NCI-H1436 (cell line): Measurements from ENCODE around the gene GMDS.

Experiments used
- DNase-seq: peaks from one replicate; lab custom pipeline; 2025; lab: John Stamatoyannopoulos, UW

GMDS gene

DNA sequence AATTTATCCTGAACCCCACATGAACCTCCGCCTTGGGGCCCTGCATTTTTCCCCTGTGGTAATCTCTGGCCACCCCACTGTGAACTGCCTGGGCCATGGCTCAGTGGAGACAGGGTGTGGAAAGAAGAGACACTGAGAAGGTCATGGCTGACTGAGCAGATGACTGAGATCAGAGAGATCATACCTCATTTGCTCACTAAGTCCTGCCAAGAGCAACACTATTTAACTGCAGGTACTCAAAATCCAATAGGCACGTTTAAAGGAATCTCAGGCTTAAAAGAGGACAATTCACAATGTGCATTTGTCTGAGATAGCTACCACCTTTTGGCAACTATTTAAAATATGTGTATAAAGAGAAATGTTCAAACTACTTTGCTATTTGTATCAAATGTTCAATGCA, 305.0 kb downstream of the GMDS start:
- DNase-seq: no peak

DNA sequence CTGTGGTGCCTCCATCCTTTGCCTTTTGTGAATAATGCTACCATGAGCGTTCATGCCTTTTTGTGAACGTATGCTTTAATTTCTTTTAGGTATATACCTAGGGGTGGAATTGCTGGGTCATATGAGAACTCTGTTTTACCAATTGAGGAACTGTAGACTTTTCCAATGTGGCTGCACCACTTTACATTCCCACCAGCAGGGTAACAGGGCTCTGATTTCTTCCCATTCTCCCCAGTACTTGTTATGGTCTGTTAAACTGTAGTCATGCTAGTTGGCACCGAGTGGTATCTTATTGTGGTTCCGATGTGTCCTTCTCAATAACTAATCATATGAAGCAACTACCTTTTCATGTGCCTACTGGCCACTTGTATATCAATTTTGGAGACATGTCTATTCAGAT, 312.1 kb downstream of the GMDS start:
- no peak for DNase-seq

DNA sequence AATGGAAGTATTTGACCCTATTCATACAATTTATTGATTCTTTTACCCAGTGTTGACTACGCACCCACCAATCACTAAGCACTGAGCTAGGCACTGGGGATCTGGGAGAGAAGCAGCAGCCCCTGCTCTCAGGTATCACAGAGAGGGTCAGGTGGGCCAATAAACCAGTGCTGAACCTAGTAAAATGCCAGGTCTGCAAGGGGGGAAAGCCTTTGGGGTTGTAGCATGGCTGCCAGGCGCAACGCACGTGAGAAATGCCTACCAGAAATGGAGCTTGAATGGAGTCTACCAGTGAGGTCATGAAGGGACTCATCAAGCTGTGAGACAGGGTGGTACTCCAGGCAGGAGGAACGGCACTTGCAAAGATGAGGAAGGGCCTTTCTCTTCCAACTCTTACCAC, 313.6 kb downstream of the GMDS start:
- DNase-seq: no peak

DNA sequence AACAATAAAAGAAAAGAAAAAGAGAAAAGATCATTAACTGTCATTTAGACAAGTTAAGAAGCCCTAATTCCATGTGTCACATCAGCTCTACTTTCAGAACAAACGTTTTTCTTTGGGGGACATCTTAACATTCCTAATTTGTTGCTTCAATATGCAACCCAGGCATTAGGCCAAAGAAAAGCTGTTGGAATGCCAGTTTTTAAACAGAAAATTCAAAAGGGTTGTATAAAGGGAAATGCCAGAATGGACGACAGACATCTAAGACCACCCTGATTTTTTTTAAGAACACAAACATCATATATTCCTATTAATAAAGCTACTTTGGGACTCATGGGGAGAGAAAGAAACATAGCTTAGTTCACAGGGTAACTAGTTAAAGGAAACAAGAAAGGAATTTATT, 315.0 kb downstream of the GMDS start:
- no peak for DNase-seq

DNA sequence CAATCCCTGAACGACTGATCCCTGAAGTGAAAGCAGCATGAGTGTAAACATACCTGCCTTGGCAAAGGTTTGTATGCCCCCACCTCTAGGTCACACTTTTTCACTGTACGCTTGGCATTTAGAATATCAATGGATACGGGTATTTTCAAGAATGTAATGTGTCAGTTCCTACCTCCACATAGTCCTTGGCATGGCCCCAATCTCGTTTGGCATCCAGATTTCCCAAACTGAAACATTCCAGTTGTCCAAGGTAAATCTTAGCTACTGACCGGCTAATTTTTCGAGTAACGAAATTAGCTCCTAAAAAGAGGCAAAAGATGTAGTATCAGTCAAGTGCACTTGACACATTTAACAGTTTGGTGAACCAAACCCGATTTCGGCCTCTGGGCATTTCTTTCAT, 315.5 kb downstream of the GMDS start:
- no peak for DNase-seq

DNA sequence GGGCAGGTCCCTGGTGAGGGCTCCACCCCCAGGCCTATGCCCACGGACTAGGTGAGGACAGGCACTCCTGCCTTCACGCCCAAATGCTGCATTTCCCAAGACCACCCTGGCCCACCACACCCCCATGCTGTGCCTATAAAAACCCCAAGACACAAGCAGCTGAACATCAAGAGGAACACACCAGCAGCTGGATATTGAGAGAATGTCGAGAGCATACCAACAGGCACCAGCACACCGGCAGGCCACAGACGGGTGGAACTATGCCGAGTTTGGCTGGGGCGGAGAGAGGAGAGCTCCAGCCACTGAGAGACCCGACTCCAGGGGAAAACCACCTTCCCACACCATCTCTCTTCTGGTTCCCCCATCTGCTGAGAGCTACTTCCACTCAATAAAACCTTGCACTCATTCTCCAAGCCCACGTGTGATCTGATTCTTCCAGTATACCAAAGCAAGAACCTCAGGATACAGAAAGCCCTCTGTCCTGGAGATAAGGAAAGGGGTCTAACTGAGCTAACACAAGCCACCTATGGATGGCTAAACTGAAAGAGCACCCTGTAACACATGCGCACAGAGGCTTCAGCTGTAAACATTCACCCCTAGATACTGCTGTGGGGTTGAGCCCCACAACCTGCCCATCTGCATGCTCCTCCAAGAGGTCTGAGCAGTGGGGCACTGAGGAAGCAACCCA, 319.5 kb downstream of the GMDS start:
- no peak for DNase-seq

DNA sequence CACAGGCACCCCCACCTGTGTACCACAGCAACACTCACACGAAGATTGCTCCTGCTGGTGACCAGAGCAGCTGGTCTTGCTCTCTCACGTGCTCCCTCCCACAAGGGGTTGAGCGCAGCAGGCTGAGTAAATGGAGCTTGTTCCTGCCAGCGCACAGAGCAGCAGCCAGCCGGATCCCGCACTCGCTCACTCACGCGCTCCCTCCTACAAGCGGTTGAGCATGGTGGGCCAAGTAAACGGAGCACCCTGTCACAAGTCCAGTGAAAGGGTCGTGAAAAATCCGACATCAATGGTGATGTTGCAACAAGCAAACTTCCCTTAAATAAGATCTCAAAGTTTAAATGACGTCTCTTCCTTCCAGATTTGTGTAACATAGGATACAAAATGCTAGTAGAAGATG, 322.0 kb downstream of the GMDS start:
- no peak for DNase-seq

DNA sequence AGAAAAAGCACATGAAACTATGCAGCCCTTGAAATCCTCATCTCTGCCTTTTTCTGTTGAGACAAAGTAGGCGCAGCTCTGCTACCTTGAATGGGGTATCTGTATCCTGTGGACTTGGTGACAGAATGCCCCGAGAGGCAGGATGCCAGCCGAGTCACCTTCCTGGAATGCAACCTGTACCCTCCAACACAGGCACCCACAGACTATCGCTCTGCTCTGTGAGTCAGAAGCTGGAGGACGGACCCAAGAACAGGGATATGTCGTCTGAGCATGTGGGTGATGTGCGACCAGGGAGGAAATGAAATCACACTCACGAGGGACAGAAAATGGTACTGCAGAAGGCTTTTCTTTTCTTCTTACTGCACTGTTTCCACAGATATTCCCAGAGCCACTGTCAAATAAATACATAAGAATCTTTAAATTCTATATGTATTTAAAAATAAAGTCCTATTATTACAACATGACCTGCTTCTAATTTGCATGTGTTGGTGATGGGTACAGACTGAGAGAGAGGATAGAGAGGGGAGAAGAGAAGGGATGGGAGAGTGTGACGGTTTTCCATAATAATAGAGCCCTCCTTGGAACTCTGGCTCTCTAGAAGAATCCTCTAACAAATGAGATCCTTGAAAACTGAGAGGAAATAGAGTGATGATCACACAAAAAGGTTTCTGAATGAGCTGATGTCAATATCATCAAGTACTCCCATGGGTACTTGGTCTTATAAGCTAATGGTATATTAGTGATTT, 327.6 kb downstream of the GMDS start:
- DNase-seq: no peak

DNA sequence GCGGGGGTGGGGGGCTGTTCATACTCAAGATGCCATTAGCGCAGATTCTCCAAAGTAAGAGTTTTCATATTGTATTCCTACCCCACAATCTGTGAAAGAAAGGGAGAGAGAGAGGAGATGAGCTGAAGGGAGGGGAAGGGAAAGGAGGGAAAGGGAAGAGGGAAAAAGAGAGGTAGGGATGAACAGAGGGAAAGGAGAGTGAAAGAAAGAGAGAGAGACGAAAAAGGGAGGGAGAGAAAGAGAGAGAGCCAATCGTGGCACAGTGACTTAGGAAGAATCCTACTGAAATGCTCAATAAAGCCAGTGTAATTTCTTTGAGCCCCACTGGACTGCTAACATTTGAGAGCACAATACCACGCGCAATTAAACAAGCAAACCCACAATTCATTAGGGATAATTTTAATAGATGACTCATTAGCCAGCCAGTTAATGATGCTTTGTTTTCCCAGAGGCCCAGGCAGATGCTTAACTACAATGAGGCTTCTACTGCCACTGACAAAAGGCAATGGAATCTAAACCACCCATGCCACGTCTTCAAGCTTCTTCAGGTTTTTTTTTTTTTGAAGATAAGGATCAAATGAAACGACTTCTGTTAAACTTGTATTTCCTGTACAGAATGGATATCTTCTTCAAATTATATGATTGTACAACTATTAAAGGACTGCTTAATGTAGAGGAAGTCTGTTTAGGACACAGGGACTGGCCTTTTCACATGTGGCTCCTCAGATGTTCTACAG, 328.9 kb downstream of the GMDS start:
- DNase-seq: no peak

DNA sequence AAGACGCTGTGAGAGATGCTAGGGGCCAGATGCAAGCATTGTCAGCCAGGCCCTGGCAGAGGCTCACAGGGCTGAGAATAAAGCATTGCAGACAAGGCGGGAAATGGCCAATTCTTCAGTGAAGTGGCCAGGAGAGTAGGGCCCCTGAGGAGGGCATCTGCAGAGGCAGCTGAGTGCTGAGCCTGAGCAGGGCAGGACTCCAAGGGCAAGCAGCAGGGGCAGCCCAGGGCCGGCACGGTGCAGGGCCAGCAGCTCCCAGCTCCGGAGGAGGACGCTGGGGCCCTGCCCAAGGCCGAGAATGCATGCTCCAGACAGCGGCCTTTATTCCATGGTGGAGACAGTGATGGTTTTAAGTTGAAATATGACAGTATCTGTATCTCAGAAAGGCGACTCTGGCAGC, 330.2 kb downstream of the GMDS start:
- DNase-seq: no peak

DNA sequence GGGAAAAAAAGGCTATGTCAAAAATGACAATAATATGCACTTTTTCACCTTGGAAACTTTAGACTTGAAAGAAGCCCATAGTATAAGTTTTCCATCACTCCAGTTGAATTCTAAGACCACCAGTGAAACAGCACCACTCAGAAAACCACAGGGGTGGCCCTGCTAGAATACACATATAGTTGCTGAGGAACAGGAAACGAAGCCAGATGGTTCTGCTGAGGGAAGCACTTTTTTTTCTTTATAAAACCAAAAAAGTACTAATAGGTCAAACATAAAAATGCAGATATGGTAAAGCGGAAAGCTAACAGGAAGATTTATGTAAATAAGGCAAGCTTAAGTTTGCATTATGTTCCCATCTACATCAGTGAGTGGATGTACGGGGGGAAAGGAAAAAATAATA, 331.8 kb downstream of the GMDS start:
- DNase-seq: no peak

DNA sequence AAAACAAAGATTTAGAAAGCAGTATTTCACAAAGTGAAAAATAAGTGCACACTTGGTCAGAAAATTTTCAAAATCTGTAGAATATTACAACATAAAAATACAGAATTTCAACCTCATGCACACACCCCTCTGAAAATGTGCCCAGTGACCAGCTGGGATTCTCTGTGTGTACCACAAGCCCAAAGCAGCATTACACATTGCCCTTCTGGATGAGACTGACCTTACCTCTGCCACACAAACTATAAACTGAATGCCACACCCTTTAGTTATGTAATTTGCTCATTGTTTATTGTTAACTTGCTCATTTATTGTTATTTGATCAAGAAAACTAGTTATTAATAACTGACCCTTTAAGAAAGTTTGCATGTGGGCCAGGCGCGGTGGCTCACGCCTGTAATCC, 332.7 kb downstream of the GMDS start:
- no peak for DNase-seq

DNA sequence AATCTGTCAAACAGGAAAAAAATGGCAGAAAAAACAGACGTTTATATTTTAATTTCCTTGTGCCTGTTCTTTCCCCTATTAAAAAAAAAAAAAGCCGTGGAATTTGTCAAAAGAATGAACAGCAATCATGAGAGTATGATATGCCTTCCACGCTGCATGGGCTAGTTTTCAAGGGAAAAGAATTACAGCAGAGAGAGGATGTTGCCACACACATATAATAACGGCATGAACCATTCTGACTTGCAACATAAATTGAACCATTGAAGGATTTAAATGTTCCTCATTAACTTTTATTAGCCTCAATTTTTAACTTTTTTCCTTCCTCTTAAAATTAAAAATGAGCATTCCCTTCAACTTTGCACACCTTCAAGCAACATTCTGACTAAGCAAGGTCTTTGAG, 333.9 kb downstream of the GMDS start:
- no peak for DNase-seq

DNA sequence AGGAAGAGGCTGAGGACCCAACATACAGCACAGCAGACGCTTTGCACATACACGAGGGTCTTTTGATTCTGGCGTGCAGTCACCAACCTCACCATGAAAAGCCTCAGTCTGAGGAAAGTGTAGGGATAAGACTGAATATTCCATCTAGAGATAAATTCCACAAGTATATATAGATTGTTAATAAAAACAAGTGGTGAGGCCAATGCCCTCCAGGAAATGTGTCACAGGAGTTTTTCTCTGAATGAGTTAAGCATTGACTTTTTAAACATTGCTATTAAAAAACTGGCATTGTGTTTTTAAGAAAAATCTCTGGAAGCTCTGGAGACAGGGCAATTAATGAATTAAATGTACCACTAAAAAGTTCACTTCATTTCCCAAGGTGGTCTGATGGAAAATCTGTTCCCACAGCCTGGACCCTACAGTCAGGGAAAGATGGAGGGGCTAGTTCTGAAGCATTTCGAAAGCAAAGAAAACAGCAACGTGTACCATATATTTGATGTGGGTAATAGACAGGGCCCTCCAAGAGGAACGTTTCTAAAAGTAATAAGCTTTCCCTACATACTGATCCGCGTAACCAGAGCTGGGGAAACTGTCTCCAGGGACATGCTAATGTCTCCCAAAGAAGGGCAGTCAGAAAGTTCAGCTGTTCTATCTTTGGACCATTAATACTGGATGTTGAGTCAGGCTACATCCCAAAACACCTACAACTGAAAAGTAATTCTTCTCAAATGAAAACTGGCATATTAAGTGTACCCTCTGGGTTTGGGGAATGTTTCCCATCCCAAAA, 334.6 kb downstream of the GMDS start:
- no peak for DNase-seq

DNA sequence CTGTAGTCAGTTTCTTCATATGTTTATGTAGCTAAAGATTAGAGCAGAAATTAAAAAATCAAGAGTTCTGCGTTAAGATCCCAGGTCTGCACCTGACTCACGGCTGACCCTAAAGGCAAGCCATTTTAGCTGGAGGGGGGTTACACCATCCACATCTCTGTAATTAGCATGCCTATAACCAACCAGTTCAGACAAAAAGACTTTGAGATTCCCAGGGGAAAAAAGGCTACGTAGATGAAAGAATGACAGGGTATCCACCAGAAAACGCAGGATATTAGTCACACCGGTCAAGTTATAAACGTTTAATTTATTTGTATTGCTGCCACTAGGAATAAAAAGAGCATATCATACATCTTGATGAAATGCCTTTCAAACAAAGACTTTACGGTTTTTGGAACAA, 336.6 kb downstream of the GMDS start:
- DNase-seq: no peak

DNA sequence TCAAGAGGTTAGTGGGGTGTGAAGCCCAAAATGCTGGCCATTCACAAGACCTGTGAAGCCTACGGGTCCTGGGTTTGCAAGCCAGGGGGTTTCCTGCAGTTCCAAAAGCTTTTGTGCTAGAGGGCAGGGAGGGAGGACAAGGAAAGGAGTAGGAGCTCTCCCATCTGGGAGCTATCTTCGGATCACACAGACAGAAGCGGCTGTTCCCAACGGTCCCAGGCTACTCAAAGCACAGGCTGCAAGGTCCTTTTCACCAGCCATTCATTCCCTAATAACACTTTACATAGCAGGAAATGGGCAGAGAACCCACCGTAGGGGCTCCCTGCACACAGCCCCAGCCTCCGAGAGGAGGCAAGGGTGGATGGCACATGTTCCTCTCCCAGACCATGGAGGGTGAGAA, 338.8 kb downstream of the GMDS start:
- no peak for DNase-seq

DNA sequence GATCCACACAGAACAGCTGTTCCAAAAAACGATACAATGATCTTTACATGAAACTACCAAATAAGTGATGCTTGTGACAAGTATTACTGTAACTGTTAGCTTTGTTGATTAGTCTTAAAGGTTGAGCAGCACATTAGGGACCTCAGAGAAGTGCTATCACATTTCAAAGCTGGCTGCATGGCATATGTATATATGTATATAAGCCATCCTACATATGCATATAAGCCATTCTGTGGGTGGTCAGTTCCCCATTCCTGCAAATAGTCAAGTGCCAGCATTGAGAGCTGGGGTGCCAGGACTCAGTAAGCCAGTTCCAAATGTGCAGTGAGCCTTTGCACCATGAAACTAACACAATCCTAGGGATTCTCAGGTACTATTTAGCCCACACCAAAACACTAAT, 339.4 kb downstream of the GMDS start:
- DNase-seq: no peak

DNA sequence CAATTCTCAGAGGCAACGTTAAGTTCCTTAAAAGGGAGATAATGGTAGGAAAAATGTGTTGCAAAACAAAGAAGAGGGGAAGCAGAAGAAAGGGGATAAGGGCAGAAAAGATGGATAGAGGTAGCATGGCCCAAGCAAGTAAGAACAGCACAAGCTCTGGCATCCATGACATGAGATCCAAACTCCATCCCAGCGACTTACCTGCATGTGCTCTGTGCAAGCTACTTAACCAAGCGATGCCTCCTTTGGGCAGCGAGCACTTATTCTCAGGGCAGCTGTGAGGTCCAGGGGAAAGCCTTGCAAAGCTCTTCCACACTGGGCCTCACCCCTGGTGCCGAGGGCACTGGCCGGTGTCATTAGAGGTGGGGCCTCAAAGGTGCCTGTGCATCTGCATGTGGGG, 340.5 kb downstream of the GMDS start:
- no peak for DNase-seq

DNA sequence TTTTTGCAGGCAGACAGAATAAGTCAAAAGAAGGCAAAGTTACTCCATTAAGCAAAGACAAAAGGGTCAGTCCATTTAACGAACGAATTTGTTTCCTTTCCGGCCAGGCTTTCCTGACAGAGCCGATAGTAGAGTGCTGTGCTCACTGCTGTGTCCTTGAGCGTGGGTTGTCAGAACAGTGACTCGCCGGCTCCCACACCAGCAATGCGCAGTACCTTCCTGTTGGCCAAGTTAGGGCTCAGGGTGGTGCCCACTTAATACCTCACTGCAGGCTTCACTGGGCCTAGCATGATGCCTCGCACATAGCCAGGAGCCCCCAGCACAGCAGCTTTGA, 341.0 kb downstream of the GMDS start:
- DNase-seq: no peak

DNA sequence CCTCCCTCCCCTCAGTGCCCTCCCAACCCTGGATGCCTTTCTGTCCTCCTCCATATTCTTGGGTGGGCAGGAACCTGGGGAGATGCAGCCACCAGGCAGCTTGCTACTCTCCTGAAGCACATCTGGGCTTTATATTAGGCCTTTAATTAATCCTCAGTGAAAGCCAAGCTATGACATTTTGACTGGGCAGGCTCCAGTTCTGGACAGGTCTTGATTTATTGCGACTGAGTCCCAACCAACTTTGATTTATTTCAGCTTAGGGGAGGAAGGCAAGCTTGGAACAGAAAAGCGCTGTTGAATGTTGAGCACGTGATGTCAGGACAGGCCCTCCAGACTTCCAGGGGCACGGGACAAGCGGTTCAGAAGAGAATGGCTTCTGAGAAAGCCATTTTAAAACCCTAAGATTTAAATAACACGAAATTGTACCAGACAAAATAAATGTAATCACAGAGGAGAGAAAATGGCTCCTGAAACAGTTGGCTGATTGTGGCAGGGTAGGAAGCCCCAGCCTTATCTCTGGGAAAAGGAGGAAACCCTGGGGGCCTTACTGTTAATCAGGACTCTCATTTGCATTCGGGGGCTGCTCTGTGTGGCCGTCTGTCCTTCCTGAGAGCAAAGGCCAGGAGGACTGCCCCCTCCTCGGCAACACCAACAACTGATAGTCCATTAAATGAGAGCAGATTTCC, 341.5 kb downstream of the GMDS start:
- no peak for DNase-seq

DNA sequence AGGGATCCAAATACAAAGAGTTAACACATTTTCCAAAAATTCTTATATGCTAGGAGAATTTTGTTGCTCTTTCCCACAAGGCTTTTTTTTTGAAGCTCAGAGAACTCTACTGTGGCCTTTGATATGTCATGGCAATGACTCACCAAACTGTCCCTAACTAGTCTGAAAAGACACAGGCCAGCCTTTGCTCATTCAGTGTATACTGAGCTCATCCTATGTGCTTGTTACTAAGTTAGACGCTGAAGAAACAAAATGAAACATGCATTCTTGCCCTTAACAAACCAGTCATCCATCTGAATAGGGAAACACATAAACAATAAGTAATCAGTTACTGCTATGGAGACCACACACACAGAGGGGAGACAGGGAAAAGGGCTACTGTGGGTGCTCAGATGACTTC, 343.8 kb downstream of the GMDS start:
- DNase-seq: no peak

DNA sequence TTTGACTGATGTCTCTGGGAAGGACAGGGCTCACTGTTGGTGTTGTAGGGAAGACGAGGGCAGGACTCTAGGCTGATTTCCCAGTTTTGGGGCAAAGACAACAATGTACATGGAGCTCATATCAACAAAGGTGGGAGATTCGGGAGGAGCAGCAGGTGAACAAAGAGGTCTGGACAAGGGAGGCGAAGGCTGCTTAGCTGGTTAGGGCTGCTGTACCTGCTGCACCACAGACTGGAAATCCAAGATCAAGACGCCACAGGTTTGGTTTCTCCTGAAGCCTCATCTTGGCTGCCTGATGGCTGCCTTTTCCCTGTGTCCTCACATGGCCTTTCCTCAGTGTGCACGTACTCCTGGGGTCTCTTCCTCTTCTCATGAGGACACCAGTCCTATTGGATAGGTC, 348.5 kb downstream of the GMDS start:
- no peak for DNase-seq
